Body of pancreas (tissue), 4 donors: Measurements from ENCODE around the gene TSHR. TPM values are rescaled to one million over a fixed set of nuclear protein-coding genes. Genes with fewer than 3 reads are reported as not detected.
"Not testable (repeated sequence)": the region's sequence is repeated elsewhere in the genome, so short reads cannot be mapped to it uniquely, and the experiment has no call there.

Experiments
- ATAC-seq: fragments of 150-250 bp; one replicate; pipeline ENCODE4 v1.9.1; 2016
- DNase-seq, 4 donors: peaks; one replicate each; pipeline ENCODE4 v3.0.0-alpha.2; 2019
- H3K27ac ChIP-seq, 4 donors: fragments of 200-600 bp; sonication (generic); 1 replicate in 3 of 4; 2 replicates in 1 of 4; pipeline versions ENCODE4 v1.5.1 to v1.6.1; 2016 to 2019; ENCODE audit warnings: mild to moderate bottlenecking in 1 of 4, mixed read lengths in 1 of 4, moderate library complexity in 1 of 4
- H3K27me3 ChIP-seq, 2 donors: fragments of 200-600 bp; sonication (generic); one replicate each; pipeline ENCODE4 v1.6.0; 2016; ENCODE audit warnings: mild to moderate bottlenecking in 1 of 2
- H3K36me3 ChIP-seq, 2 donors: fragments of 200-600 bp; sonication (generic); replicated peaks in 1 of 2; 2 replicates each; pipeline ENCODE4 v1.5.1; 2016; ENCODE audit warnings: low read depth in 2 of 2; ENCODE audit not compliant: insufficient read depth in 1 of 2
- H3K4me1 ChIP-seq: fragments of 200-600 bp; sonication (generic); one replicate; pipeline ENCODE4 v1.6.0; 2016
- H3K4me3 ChIP-seq, 2 donors: fragments of 200-600 bp; sonication (generic); 1 replicate in 1 of 2; 2 replicates in 1 of 2; pipeline ENCODE4 v1.5.1; 2016 to 2019
- H3K9me3 ChIP-seq, 3 donors: fragments of 200-600 bp; sonication (generic); 1 replicate in 2 of 3; 2 replicates in 1 of 3; pipeline ENCODE4 v1.5.1; 2016
- CTCF ChIP-seq, 7 experiments: fragments of 450-650 bp in 4 of 7; fragments of 200-600 bp in 3 of 7; sonication (generic) in 3 of 7; IDR thresholded peaks; one replicate each; pipeline ENCODE4 v1.5.1; 2016 to 2019; ENCODE audit warnings: antibody characterized with exemption in 7 of 7
- POLR2A ChIP-seq, 3 donors: fragments of 450-650 bp; IDR thresholded peaks; one replicate each; pipeline ENCODE4 v1.6.1; 2016; ENCODE audit warnings: antibody characterized with exemption in 3 of 3, mild to moderate bottlenecking in 2 of 3
- WGBS, 2 donors: methylation state at CpG; one replicate each; pipeline ENCODE4 v1.1.5; 2017; 5-methylcytosine and 5-hydroxymethylcytosine counted together
- intact Hi-C: fragments of 100-400 bp; cut with DNase I; formaldehyde crosslinking; loops from one replicate; pipeline ENCODE4 v1.15.1; 2023
- total RNA-seq, 2 donors: library from RNA; depleted of rRNA; stranded (reverse); fragments of >200 nt; gene quantifications; one replicate each; pipeline ENCODE4 v1.1.0, GENCODE V29; 2016

Gene TSHR
- total RNA-seq, 2 donors from 2014 or later: not detected

GRCh38 chr14:80946797-80947196 lies 8.6 kb upstream of the TSHR start:
- no peaks in the 10 kb centered on the region for H3K36me3 ChIP-seq
- DNase-seq: no peak
- TF ChIP-seq CTCF (IDR thresholded peaks at IDR 0.05): no peak
- intact Hi-C loops: no loop called here
- H3K4me1 ChIP-seq: peaks cover 4% of the 10 kb centered on the region
- 53 to 55% methylated on average over 4 of the region's 4 CpGs for WGBS, 2 donors
- H3K27ac ChIP-seq: no peak overlapping the region
- H3K4me3 ChIP-seq: no peak overlapping the region
- no peaks in the 10 kb centered on the region for H3K27me3 ChIP-seq
- ATAC-seq: no peak
- no peaks in the 10 kb centered on the region for H3K9me3 ChIP-seq

- TF ChIP-seq CTCF (IDR thresholded peaks at IDR 0.05) (no peak), POLR2A (IDR thresholded peaks at IDR 0.05) (no peak)
- no peak overlapping the region for H3K27ac ChIP-seq
- H3K36me3 ChIP-seq: no peaks in the 10 kb centered on the region
- no peak for ATAC-seq
- DNase-seq: no peak
- no peak overlapping the region for H3K4me3 ChIP-seq
- no peaks in the 10 kb centered on the region for H3K4me1 ChIP-seq
- WGBS, 2 donors: 18 to 23% methylated on average over 1 of the region's 1 CpG
- intact Hi-C loops: no loop called here
- no peaks in the 10 kb centered on the region for H3K9me3 ChIP-seq
- H3K27me3 ChIP-seq: no peaks in the 10 kb centered on the region
These were observed 7.1 kb upstream of the TSHR start for GRCh38 chr14:80948291-80948690.

- no peaks in the 10 kb centered on the region for H3K27me3 ChIP-seq
- no peaks in the 10 kb centered on the region for H3K36me3 ChIP-seq
- H3K9me3 ChIP-seq: no peaks in the 10 kb centered on the region
- no peak overlapping the region for H3K4me3 ChIP-seq
- H3K4me1 ChIP-seq: peaks cover 10% of the 10 kb centered on the region
- intact Hi-C loops: no loop called here
- DNase-seq: no peak
- ATAC-seq: no peak
- 74 to 75% methylated on average over 4 of the region's 4 CpGs for WGBS, 2 donors
- no peak for TF ChIP-seq POLR2A (IDR thresholded peaks at IDR 0.05)
- no peak for TF ChIP-seq CTCF (IDR thresholded peaks at IDR 0.05)
- H3K27ac ChIP-seq: no peak overlapping the region
These were observed 3.9 kb upstream of the TSHR start for GRCh38 chr14:80951491-80951890.

GRCh38 chr14:80953211-80953610 lies 2.2 kb upstream of the TSHR start:
- H3K9me3 ChIP-seq, DNase-seq, H3K4me3 ChIP-seq, H3K36me3 ChIP-seq, ATAC-seq, H3K27me3 ChIP-seq, H3K27ac ChIP-seq, intact Hi-C loops: not testable (repeated sequence)
- peaks cover 10% of the 10 kb centered on the region for H3K4me1 ChIP-seq
- 66 to 73% methylated on average over 18 of the region's 18 CpGs for WGBS, 2 donors

- 0 to 1% methylated on average over 20 to 29 of the region's 29 CpGs for WGBS, 2 donors
- Histone ChIP-seq H3K27ac (no peak overlapping the region), H3K27me3 (no peaks in the 10 kb centered on the region), H3K9me3 (no peaks in the 10 kb centered on the region), H3K4me1 (peaks cover 10% of the 10 kb centered on the region), H3K4me3 (no peak overlapping the region), H3K36me3 (no peaks in the 10 kb centered on the region)
- intact Hi-C loops: no loop called here
- TF ChIP-seq POLR2A (IDR thresholded peaks at IDR 0.05) (no peak), CTCF (IDR thresholded peaks at IDR 0.05) (peak; percentile 67 to 88 (median 85))
- ATAC-seq (peak; percentile 94), DNase-seq (peak; percentile 80 to 89 (median 83))
These were observed 628 bp upstream of the TSHR start for GRCh38 chr14:80954687-80955299.
